HepG2 (cell line): ENCODE results near the gene METTL27. TPM values are rescaled to one million over a fixed set of nuclear protein-coding genes. Genes with fewer than 3 reads are reported as not detected.

Experiments
- CCDC6 ChIP-seq: sonication (generic); formaldehyde crosslinking; IDR thresholded peaks from 2 replicates; pipeline ENCODE4 v1.8.1; 2022; ENCODE audit warnings: mild to moderate bottlenecking, missing genetic modification reagents, moderate library complexity
- FOSL2 ChIP-seq: sonication (generic); formaldehyde crosslinking; IDR thresholded peaks from 2 replicates; pipeline ENCODE4 v1.4.0; 2020; ENCODE audit warnings: missing genetic modification reagents
- FOXP4 ChIP-seq: sonication (generic); formaldehyde crosslinking; IDR thresholded peaks from 2 replicates; pipeline ENCODE4 v1.4.0; 2020; ENCODE audit warnings: missing genetic modification reagents
- HNRNPUL1 ChIP-seq: fragments of 200-400 bp; formaldehyde crosslinking; IDR thresholded peaks from 2 replicates; pipeline ENCODE4 v1.6.1; 2017; ENCODE audit warnings: low read depth, mild to moderate bottlenecking, low read length, moderate library complexity
- RARA ChIP-seq: IDR thresholded peaks from 2 replicates; pipeline ENCODE4 v1.6.1; 2016; ENCODE audit warnings: missing genetic modification reagents, missing compliant biosample characterization
- SMC3 ChIP-seq: IDR thresholded peaks from 2 replicates; pipeline ENCODE4 v1.6.1; 2011; ENCODE audit warnings: low read length, improper control_type of control experiment
- TCF7 ChIP-seq: sonication (generic); IDR thresholded peaks from 2 replicates; pipeline ENCODE4 v1.6.1; 2016; ENCODE audit warnings: antibody characterized with exemption, low read depth
- ZNF646 ChIP-seq: sonication (generic); formaldehyde crosslinking; IDR thresholded peaks from 2 replicates; pipeline ENCODE4 v1.9.0; 2021; ENCODE audit warnings: mild to moderate bottlenecking, missing genetic modification reagents
- ZNF709 ChIP-seq: sonication (generic); formaldehyde crosslinking; IDR thresholded peaks from 2 replicates; pipeline ENCODE4 v1.5.0; 2020; ENCODE audit warnings: mild to moderate bottlenecking, missing genetic modification reagents
- polyA plus RNA-seq, 8 experiments: library from polyadenylated mRNA; depleted of rRNA in 3 of 8; stranded (reverse) in 7 of 8; unstranded in 1 of 8; fragments of >200 nt; fragmentation: Illumina TruSeq in 4 of 8; extraction: Trizol in 4 of 8; gene quantifications; 2 replicates each; pipeline versions ENCODE4 v1.2.1 to v1.2.3, GENCODE V29; 2011 to 2016; ENCODE audit warnings: low read depth in 4 of 8, missing spikeins in 1 of 8, mixed read lengths in 1 of 8; ENCODE audit not compliant: insufficient read depth in 1 of 8
- total RNA-seq, 5 experiments: library from RNA; depleted of rRNA; stranded (reverse); fragments of >200 nt; fragmentation: Illumina TruSeq; extraction: Trizol; gene quantifications; 2 replicates each; pipeline ENCODE4 v1.2.3, GENCODE V29; 2016; ENCODE audit warnings: low read depth in 1 of 5
- TF ChIP-seq, protein P1 (sequence below): sonication (generic); formaldehyde crosslinking; IDR thresholded peaks from 2 replicates; pipeline ENCODE4 v1.4.0; 2020; ENCODE audit warnings: missing genetic modification reagents
- TF ChIP-seq, protein P2 (sequence below): sonication (generic); formaldehyde crosslinking; IDR thresholded peaks from 2 replicates; pipeline ENCODE4 v1.5.1; 2020; ENCODE audit warnings: mild to moderate bottlenecking, missing genetic modification reagents, moderate library complexity

The METTL27 gene
- total and polyA plus RNA-seq, 2 of the 13 experiments (the other 11 are each of a cell fraction or from before 2014, with no cell fraction given): 2.0 to 3.0 TPM

DNA sequence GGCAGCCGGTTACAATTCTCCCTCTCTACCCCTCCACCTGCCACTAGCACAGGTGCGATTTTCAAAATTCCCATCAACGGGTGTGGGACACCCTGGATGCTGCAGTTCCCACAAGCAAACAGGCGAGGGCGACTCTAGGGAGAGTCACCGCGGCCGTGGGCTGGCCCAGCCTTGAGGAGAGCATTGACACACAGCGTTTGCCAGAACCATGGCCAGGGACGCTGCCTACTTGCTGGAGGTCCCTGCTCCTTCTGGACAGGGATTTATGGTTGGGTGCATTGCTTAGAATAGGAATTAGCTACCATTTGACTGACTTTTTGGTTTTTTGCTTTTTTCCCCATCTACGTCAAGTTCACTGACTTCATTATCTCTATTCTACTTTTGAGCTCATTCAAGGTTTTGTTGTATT, 30.6 kb downstream of the METTL27 start (continued):
- TF ChIP-seq, protein P1, sequence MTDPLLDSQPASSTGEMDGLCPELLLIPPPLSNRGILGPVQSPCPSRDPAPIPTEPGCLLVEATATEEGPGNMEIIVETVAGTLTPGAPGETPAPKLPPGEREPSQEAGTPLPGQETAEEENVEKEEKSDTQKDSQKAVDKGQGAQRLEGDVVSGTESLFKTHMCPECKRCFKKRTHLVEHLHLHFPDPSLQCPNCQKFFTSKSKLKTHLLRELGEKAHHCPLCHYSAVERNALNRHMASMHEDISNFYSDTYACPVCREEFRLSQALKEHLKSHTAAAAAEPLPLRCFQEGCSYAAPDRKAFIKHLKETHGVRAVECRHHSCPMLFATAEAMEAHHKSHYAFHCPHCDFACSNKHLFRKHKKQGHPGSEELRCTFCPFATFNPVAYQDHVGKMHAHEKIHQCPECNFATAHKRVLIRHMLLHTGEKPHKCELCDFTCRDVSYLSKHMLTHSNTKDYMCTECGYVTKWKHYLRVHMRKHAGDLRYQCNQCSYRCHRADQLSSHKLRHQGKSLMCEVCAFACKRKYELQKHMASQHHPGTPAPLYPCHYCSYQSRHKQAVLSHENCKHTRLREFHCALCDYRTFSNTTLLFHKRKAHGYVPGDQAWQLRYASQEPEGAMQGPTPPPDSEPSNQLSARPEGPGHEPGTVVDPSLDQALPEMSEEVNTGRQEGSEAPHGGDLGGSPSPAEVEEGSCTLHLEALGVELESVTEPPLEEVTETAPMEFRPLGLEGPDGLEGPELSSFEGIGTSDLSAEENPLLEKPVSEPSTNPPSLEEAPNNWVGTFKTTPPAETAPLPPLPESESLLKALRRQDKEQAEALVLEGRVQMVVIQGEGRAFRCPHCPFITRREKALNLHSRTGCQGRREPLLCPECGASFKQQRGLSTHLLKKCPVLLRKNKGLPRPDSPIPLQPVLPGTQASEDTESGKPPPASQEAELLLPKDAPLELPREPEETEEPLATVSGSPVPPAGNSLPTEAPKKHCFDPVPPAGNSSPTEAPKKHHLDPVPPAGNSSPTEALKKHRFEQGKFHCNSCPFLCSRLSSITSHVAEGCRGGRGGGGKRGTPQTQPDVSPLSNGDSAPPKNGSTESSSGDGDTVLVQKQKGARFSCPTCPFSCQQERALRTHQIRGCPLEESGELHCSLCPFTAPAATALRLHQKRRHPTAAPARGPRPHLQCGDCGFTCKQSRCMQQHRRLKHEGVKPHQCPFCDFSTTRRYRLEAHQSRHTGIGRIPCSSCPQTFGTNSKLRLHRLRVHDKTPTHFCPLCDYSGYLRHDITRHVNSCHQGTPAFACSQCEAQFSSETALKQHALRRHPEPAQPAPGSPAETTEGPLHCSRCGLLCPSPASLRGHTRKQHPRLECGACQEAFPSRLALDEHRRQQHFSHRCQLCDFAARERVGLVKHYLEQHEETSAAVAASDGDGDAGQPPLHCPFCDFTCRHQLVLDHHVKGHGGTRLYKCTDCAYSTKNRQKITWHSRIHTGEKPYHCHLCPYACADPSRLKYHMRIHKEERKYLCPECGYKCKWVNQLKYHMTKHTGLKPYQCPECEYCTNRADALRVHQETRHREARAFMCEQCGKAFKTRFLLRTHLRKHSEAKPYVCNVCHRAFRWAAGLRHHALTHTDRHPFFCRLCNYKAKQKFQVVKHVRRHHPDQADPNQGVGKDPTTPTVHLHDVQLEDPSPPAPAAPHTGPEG (CRISPR knock-in tag): no peak
- TF ChIP-seq FOXP4 (CRISPR knock-in tag) (no peak), CCDC6 (no peak), RARA (CRISPR knock-in tag) (0 out of 2 replicates have a peak, but pooled peaks have one; percentile 9), FOSL2 (CRISPR knock-in tag) (peak; percentile 48; the same call in 1 of the 2 replicates), TCF7 (no peak), SMC3 (peak; percentile 86), ZNF709 (CRISPR knock-in tag) (no peak), HNRNPUL1 (no peak), ZNF646 (no peak)
- TF ChIP-seq, protein P2, sequence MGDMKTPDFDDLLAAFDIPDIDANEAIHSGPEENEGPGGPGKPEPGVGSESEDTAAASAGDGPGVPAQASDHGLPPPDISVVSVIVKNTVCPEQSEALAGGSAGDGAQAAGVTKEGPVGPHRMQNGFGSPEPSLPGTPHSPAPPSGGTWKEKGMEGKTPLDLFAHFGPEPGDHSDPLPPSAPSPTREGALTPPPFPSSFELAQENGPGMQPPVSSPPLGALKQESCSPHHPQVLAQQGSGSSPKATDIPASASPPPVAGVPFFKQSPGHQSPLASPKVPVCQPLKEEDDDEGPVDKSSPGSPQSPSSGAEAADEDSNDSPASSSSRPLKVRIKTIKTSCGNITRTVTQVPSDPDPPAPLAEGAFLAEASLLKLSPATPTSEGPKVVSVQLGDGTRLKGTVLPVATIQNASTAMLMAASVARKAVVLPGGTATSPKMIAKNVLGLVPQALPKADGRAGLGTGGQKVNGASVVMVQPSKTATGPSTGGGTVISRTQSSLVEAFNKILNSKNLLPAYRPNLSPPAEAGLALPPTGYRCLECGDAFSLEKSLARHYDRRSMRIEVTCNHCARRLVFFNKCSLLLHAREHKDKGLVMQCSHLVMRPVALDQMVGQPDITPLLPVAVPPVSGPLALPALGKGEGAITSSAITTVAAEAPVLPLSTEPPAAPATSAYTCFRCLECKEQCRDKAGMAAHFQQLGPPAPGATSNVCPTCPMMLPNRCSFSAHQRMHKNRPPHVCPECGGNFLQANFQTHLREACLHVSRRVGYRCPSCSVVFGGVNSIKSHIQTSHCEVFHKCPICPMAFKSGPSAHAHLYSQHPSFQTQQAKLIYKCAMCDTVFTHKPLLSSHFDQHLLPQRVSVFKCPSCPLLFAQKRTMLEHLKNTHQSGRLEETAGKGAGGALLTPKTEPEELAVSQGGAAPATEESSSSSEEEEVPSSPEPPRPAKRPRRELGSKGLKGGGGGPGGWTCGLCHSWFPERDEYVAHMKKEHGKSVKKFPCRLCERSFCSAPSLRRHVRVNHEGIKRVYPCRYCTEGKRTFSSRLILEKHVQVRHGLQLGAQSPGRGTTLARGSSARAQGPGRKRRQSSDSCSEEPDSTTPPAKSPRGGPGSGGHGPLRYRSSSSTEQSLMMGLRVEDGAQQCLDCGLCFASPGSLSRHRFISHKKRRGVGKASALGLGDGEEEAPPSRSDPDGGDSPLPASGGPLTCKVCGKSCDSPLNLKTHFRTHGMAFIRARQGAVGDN (CRISPR knock-in tag): peak; percentile 42
